SIG-M5 treated with dmso at 0.1 percent for 504 hours (cell line): ENCODE measurements around the gene ERP44.
"Not testable (repeated sequence)": the region's sequence is repeated elsewhere in the genome, so short reads cannot be mapped to it uniquely, and the experiment has no call there.

Experiments
- DNase-seq: peaks from one replicate; lab custom pipeline; 2025; ENCODE audit not compliant: unreplicated experiment; lab: John Stamatoyannopoulos, UW

The ERP44 gene

DNA sequence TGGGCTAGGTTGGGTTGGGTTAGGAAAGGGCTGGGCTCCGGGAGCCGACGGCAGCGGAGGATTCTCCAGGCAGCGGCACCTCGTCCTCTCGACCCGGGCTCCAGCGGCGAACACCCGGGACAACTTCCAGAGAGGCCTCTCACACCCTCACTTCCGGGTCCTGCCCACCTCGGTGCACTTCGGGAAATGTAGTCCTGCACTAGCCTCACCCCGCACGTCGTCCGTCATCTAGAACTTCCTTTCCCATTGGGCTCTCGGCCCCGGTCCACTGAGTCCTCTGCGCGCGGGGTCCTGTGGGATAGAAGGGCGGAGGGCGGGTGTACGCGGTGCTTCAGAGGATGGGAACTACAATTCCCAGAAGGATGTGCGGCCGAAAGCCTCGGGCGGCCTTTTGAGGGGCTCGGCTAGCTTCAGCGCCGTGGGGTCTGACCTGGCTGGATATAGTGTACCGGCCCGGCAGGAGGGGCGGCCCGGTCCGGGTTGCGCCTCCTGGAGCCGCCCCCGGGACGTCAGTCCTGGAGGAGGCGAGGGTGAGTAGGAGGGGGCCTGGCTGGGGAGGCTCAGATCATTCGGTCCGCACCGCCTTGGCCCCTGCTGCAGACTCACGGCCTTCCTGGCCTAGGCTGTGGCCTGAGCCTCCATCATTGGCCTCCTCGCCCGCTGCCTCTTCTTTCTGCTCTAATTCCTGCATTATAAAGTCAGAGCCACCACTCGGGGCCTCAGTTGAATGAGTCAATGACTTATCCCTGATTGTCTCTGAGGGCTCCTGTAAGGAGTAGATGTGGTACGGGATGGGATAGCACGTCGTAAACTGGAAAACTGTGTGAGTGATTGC is at the start of gene ERP44, which contains the start of gene INVS:
ERP44 (minus strand) TSS at position 114 of the 835 bp plus-strand sequence. CDS start 160 bp downstream, outside the sequence.
INVS (plus strand) TSS at position 357 of the 835 bp plus-strand sequence. CDS start 5,279 bp downstream, outside the sequence.
- DNase-seq: peak; percentile 99

DNA sequence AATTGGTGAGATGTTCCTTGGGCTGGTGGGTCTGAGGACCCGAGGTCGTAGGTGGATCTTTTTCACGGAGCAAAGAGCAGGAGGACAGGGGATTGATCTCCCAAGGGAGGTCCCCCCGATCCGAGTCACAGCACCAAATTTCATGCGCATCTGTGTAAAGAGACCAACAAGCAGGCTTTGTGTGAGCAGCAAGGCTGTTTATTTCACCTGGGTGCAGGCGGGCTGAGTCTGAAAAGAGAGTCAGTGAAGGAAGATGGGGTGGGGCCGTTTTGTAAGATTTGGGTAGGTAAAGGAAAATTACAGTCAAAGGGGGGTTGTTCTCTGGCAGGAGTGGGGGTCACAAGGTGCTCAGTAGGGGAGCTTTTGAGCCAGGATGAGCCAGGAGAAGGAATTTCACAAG is 47.2 kb upstream of the ERP44 start:
- not testable (repeated sequence) for DNase-seq

DNA sequence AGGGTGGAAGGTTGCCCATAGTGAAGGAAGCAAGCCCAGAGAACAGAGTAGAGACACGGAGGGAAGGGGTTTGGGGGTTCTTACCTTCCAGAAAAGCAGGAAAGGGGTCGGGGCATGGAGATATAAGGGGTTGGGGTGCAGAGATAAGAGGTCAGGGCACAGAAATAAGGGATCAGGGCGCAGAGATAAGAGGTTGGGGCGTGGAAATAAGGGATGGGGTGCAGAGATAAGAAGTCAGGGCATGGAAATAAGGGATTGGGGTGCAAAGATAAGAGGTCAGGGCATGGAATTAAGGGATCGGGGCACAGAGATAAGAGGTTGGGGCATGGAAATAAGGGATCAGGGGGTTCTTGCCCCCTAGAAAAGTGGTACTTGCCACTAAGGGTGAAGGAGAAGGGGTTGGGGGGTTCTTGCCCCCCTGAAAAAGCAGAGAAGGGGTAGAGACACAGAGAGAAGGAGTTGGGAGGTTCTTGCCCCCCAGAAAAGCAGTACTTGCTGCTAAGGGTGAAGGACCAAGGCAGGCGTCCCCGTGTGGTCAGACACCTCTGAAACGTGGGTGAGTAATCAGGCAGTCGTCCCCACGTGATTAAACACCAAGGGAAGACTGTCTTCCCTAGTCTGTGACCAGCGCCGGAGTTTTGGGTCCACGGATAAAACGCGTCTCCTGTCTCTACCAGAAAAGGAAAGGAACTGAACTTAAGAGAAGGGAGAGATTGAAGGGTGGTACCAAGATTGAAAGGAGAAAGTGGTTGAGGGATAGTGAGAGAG is 46.6 kb upstream of the ERP44 start:
- not testable (repeated sequence) for DNase-seq

DNA sequence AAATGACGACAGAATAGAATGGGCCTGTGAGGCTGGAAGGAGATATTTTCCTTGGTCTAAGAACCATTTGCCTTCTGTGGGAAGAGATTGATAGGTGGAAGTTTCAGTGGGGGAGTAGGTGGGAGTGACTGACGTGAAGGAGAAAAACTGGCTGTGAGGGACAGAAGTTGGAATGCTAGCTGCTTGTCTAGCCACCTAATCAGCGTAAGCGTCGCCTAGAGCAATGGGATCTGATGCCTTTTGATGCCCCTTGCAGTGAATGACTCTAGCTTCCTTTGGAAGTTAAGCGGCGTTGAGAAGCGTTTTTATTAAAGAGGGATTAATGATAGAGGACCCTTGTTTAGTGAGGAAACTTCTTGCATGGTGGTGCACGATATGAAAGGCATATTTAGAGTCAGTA is 43.1 kb upstream of the ERP44 start:
- not testable (repeated sequence) for DNase-seq

DNA sequence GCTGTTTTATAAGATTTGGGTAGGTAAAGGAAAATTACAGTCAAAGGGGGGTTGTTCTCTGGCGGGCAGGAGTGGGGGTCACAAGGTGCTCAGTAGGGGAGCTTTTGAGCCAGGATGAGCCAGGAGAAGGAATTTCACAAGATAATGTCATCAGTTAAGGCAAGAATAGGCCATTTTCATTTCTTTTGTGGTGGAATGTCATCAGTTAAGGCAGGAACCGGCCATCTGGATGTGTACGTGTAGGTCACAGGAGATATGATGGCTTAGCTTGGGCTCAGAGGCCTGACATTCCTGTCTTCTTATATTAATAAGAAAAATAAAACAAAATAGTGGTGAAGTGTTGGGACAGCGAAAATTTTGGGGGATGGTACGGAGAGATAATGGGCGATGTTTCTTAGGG is 41.5 kb upstream of the ERP44 start:
- not testable (repeated sequence) for DNase-seq

DNA sequence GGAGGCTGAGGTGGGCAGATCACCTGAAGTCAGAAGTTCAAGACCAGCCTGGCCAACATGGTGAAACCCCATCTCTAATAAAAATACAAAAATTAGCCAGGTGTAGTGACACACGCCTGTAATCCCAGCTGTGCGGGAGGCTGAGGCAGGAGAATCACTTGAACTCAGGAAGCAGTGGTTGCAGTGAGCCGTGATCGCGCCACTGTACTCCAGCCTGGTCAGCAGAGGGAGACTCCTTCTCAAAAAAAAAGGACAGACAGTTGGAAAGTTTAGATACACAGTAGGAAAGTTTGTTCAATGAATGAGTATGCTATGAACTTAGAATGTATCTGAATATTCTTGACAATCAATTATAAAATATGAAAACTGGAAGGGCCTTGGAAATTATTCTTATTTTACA is 38.0 kb upstream of the ERP44 start:
- not testable (repeated sequence) for DNase-seq

DNA sequence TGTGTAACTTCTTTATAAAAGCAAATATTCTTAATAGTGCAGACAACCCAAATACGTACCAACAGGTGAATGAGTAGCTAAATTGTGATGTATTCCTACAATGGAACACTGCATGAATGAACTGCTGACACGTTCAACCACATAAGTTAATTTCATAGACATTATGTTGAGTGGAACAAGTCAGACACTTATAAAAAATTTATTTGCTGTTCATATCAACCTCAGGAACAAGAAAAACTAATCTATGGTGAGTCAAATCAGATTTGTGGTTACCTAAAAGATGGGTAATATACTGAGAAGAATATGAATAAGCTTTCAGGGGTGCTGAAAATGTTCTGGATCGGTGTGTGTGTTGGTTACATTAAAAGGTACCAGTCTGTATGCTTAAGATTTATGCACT is 35.9 kb upstream of the ERP44 start:
- DNase-seq: no peak

DNA sequence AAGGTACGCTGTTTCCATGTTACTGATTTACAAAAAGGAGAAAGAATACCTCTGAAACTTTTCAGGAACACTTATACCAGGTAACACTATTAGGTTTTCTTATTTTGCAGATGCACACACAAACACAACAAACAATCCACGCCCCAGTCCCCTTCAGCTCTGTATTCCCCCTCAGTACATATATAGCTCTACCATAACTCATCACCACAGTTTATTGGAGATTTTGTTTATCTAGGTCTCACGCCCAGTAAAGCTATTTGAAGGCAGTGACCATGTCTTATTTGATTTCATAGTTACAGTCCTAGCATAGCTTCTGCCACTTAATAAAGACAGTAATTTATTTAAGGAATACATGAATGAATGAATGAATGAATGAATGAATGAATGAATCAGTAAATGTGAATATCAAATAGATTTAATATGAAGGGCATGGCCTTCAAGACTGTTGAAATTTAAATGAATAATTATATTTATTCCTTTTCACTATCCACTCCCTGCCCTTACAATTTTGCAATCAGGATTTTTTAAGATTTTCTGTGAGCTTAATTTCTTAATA is 33.2 kb upstream of the ERP44 start:
- no peak for DNase-seq

DNA sequence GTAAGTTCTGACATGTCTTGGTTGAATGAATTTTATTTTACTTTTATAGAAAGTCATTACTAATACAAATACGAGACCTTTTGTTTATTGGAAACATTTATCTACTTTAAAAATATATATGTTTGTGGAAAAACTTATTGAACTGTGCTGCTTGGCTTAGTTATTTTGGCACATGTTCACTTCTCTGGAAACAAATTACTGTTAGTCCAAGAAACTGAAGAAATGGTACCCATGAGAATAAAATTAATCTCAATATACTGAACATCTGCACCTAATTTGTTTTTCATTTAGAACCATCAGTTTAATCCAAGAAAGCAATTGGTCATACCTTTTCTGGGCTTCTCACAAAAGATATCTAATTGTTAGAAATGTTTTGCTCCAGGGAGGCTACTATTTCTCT is 32.4 kb upstream of the ERP44 start:
- DNase-seq: no peak

DNA sequence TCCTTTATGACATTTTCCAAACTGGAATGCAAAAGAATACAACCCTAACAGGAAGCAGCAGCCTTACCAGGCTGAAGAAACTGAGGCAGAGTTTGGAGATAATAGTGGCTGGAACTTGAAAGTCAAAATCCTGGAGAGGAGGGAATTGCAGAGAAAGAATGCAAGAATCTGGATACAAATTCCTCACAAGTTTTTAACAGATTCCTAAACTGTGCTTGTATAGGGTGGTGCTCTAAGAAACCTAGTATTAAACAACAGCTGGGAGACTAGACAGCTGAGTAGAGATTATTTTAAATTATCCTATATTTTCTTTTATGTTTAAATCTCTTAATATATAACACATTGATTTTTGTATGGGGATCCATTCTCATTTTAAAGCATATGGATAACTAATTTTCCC is 31.0 kb upstream of the ERP44 start:
- DNase-seq: no peak

DNA sequence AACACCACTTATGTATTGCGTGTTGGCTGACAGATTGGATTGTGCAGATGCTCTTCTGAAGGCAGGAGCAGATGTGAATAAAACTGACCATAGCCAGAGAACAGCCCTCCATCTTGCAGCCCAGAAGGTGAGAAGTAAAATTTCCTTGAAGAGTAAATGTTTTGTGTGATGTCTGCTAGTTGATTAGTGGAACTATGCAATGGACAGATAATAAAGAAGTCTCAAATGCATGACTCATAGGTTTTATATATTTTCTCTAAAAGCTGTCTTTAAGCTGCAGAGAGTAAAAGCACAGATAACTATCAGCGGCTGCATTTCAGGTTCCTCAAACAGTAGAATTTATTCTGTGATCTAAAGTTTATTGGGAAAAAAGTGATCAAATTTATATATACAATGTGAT is 27.6 kb upstream of the ERP44 start:
- DNase-seq: no peak

DNA sequence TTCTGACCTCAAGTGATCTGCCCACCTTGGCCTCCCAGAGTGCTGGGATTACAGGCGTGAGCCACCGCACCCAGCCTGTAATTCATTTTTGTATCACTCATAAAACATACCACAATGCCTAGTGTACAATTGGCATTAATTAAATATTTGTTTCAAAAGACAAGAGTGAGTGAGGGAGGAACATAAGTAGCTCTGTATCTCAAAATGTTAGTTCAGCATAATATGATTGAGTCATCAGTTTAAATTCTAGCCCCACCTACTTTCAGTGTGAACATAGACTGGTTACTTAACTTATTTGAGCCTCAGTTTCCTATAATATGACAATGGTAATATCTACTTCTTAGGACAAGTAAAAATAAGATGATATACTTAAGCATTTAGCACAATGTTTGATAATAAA is 27.1 kb upstream of the ERP44 start:
- DNase-seq: no peak

DNA sequence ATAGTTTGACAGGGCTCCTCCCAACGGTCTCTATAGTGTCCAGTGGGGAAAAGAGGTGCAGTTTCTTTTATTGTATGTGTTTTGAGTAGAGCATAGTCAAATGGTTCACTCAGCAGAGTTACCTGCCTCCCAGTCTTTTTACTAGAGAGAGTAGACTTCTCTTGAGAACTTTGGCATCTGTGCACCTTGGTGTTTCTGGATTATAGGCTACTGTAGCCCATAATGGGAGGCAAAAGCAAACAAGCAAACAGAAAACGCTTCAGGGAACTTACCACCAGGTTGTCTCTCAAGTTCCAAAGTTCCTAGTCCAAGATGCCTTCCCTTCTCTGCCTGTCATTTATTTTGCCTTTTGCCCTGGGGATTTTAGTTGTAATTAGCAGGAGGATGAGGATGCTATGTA is 26.4 kb upstream of the ERP44 start:
- no peak for DNase-seq

DNA sequence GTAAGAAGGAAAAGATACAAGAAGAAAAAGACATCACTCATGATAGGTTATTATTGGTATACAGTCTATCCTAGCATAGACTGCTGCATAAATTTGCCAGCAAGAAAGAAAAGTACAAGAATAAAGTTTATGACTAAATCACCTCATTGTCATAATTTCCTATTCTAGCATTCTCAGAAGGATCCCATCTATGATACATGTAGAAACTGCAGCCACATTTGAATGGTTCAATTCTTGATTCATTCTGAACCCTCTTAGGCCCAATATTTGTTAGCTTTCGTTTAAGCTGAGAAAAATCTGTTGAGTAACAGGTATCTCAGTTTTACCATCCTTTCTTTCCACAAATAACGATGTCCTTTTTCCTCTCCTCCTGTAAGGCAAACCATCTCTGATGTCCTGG is 21.5 kb upstream of the ERP44 start:
- no peak for DNase-seq

DNA sequence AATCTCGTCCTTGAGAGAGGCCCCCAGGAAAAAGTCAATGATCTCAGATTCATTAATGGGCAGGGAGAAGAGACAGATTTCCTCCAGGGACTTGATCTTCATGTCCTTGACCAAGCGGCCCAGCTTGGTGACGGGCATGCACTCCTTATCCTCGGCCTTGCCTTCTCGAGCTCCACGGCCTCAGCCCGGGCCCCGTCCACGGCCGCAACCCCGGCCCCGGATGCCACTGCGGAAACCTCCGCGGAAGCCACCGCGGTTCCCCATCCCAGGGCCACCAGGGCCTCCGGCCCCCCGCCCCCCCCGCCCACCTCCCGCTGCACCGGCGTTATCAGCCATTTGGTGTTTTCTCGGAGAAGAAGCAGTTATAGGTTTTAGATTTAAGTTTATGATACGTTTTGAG is 18.5 kb upstream of the ERP44 start:
- DNase-seq: no peak

DNA sequence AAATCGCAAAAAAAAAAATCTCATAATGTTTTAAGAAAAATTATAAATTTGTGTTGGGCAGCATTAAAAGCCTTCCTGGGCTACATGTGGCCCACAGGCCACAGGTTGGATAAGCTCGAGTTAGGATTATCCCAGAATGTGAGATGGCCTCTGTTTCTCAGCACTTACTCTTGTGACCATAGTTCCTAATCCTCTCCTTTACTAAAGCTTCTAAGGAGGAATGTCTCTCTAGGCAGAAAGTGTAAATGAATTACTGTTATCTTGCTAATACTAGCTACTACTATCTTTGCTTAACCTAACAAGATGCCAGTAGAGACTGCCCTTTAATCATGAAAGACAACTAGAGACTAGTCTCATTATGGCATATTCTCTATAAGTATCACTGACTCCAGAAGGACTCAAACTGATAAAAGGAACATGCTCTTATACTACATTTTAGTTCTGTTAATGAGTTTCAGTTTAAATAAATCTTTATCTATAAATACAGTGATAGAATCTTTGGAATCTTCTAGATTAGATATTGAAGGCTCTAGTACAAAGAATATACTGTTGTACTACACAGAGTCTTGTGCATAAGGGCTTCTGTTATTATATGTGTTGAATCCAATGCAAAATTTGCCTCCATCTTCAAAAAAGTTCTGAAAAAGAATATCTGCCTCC is 14.0 kb upstream of the ERP44 start:
- DNase-seq: no peak

DNA sequence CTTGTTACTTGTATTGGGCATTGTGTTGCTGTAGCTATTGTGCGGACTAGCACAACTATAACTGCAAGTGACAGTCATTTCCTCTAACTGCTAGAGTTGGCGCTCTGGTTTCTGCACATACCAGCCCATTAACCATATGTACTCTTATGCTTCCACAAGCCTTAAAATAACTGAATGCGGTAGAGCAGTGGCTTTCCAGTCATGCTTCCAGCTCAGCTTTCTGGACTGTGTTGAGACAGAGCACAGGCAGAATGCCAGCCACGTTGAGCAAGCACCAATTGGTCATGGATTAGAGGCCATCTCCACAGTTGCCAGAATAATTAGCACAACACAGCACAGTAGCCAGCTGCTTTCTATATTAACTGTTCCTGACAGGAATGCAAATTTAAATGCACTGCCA is 12.4 kb upstream of the ERP44 start:
- peak; percentile 19 for DNase-seq

DNA sequence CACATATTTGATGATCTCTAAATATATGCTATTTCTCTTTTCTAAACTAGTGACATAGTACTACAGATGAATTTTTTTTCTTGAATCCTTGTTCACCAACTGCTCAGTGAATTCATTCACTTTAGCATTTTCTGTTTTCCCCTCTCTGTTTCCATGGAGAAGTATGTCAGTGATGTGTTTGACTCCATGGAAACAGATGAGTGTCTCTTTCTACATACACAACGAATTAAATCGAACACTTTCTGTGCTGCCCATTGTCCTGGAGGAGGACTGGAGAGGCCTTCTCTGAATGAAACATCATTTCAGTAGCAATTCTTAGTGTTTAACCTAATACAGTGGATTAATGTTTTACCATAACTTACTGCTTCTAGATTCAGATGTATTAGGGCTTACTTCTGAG is 9.8 kb upstream of the ERP44 start:
- DNase-seq: no peak

DNA sequence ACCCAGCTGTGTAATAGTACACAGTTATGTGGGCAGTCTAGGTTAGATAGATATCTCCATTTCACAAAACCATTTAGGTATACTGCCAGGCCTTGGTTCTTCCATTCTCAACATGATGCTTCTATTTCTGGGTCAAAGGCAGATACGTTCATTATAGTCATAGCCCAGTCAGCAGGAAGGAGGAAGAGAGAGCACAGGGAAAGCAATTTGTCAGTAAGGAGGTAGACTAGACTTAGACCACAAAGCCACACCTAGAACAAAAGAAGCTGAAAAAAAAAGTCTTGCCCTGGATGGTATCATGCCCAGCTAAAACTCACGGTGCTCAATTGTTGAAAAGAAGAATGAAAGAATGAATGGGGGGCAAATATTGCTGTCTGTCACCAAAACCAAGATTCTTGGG is 7.8 kb upstream of the ERP44 start:
- no peak for DNase-seq

DNA sequence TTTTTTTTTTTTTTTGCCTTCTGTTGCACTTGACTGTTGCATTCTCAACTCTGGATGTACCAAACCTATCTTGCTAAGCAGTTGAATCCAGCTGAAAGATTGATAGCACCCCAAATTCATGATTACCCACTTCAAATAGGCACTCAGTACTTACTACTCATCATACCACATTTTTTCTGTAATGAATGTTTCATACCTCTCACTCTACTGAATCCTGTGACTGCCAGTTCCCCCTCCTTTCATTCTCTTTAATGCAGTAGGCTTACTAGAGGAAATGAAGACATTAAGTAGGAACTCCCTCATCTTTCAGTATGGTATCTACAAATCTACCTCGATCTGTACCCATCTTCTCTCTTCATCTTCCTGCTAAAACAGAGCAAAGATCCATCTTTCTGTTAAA is 7.1 kb upstream of the ERP44 start:
- DNase-seq: no peak

DNA sequence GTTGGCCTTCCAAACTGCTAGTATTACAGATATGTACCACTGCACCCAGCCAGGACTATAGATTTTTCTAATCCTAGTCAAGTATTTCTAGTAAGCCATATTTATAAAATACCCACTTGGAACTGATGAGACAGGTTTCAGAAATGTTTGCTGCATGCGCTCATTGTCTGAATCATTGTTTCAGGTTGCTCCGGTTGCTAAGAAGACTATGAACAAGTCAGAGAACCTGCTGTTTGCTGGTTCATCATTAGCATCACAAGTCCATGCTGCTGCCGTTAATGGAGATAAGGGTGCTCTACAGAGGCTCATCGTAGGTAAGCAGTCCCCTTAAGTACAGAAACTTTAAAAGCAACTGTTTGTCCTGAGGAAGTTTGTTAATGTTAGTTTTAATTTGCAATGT is 5.5 kb upstream of the ERP44 start:
- no peak for DNase-seq
